Esophagus squamous epithelium (tissue), 5 donors: ENCODE data around the gene IGSF5. TPM values are rescaled to one million over a fixed set of nuclear protein-coding genes. Genes with fewer than 3 reads are reported as not detected.
"Not testable (repeated sequence)": the region's sequence is repeated elsewhere in the genome, so short reads cannot be mapped to it uniquely, and the experiment has no call there.

Experiments
- DNase-seq: peaks from one replicate; lab custom pipeline; 2025; lab: John Stamatoyannopoulos, UW
- H3K27ac ChIP-seq, 4 donors: fragments of 200-600 bp; sonication (generic); one replicate each; pipeline ENCODE4 v1.5.1; 2016 to 2019; ENCODE audit warnings: mild to moderate bottlenecking in 1 of 4
- H3K27me3 ChIP-seq, 4 donors: fragments of 200-600 bp; sonication (generic); 1 replicate in 3 of 4; 2 replicates in 1 of 4; pipeline versions ENCODE4 v1.5.1 to v1.6.0; 2017 to 2021; ENCODE audit warnings: antibody characterized with exemption in 1 of 4
- H3K36me3 ChIP-seq, 3 donors: fragments of 200-600 bp; sonication (generic); one replicate each; pipeline ENCODE4 v1.5.1; 2016 to 2019
- H3K4me1 ChIP-seq, 3 donors: fragments of 200-600 bp; sonication (generic); one replicate each; pipeline ENCODE4 v1.5.1; 2017 to 2019
- H3K4me3 ChIP-seq, 4 donors: fragments of 200-600 bp; sonication (generic); 1 replicate in 3 of 4; 2 replicates in 1 of 4; pipeline ENCODE4 v1.5.1; 2016 to 2019; ENCODE audit warnings: mild to moderate bottlenecking in 2 of 4, moderate library complexity in 1 of 4
- H3K9me3 ChIP-seq, 3 donors: fragments of 200-600 bp; sonication (generic); one replicate each; pipeline ENCODE4 v1.5.1; 2016 to 2019
- POLR2A ChIP-seq, 4 donors: fragments of 450-650 bp; IDR thresholded peaks; one replicate each; pipeline ENCODE4 v1.6.1; 2017; ENCODE audit warnings: antibody characterized with exemption in 4 of 4, mild to moderate bottlenecking in 4 of 4, moderate library complexity in 3 of 4
- WGBS, 2 donors: methylation state at CpG; one replicate each; pipeline ENCODE4 v1.1.5; 2018; 5-methylcytosine and 5-hydroxymethylcytosine counted together
- intact Hi-C: fragments of 100-400 bp; cut with DNase I; formaldehyde crosslinking; loops from one replicate; pipeline ENCODE4 v1.15.0; 2022
- total RNA-seq, 4 donors: library from RNA; depleted of rRNA; stranded (reverse); fragments of >200 nt; gene quantifications; one replicate each; pipeline ENCODE4 v1.1.0, GENCODE V29; 2016
- TF ChIP-seq, protein P1 (sequence below), 6 experiments: fragments of 450-650 bp in 4 of 6; fragments of 200-600 bp in 2 of 6; sonication (generic) in 2 of 6; IDR thresholded peaks; one replicate each; pipeline ENCODE4 v1.5.1; 2016 to 2019; ENCODE audit warnings: antibody characterized with exemption in 6 of 6, mild to moderate bottlenecking in 4 of 6, moderate library complexity in 4 of 6
- donor health status: DM: yes; HTN: yes; CAD: no.

Gene IGSF5
- total RNA-seq = under 1 TPM in 1 of 4 donors, not detected in 3; 0.12 TPM

DNA sequence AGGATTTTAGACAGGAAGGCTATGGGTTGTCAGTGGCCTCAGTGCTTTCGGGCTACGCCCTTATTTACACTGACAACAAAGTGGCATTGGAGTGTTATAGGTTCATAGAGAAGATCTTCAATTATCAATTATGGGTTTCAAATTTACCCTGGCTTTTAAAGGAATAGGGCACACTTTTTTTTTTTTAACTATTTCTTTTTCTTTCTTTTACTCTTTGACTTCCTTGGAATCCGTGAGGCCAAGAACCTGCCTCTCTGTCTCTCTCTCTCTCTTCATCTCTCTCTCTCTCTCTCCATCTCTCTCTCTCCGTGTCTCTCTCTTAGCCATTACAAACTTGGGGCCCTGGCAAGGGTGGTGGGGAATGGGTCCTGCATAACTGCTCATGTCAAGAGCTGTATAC lies at the start of gene IGSF5:
IGSF5 (plus strand) TSS at position 301 of the 400 bp plus-strand sequence. CDS start 327 bp downstream, outside the sequence.
- intact Hi-C loops, H3K27ac ChIP-seq, H3K36me3 ChIP-seq, H3K9me3 ChIP-seq, H3K4me1 ChIP-seq, H3K4me3 ChIP-seq, H3K27me3 ChIP-seq, DNase-seq: not testable (repeated sequence)
- 67 to 81% methylated on average over 3 to 4 of the region's 4 CpGs for WGBS, 2 donors

DNA sequence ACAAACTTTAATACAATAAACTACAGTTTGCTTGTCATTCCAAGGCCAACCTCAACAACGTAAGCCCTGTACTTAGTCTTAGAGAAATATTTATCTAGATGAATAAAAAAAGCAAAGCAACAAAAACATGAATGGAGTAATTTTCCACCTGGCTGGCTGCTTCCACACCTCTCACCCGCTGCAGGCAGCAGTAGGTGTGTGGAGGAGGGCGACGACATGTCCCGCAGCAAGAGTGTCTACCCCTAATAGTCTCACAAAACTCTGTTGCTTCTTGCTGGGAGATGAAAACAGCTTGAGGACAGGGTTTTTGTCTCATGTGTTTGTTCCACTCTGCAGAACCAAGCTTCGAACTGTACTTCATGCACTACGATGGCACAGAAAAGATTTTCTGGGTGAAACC lies 48.8 kb upstream of the IGSF5 start:
- H3K27ac ChIP-seq = no peak overlapping the region
- H3K27me3 ChIP-seq = peaks cover 0 to 14% (median 0%) of the 10 kb centered on the region in 4 donors
- no peak for DNase-seq
- intact Hi-C loops = no loop called here
- no peaks in the 10 kb centered on the region for H3K9me3 ChIP-seq
- no peaks in the 10 kb centered on the region for H3K4me1 ChIP-seq
- no peaks in the 10 kb centered on the region for H3K36me3 ChIP-seq
- 65 to 74% methylated on average over 6 to 7 of the region's 7 CpGs for WGBS, 2 donors
- no peak for TF ChIP-seq POLR2A (IDR thresholded peaks at IDR 0.05)
- TF ChIP-seq, protein P1, sequence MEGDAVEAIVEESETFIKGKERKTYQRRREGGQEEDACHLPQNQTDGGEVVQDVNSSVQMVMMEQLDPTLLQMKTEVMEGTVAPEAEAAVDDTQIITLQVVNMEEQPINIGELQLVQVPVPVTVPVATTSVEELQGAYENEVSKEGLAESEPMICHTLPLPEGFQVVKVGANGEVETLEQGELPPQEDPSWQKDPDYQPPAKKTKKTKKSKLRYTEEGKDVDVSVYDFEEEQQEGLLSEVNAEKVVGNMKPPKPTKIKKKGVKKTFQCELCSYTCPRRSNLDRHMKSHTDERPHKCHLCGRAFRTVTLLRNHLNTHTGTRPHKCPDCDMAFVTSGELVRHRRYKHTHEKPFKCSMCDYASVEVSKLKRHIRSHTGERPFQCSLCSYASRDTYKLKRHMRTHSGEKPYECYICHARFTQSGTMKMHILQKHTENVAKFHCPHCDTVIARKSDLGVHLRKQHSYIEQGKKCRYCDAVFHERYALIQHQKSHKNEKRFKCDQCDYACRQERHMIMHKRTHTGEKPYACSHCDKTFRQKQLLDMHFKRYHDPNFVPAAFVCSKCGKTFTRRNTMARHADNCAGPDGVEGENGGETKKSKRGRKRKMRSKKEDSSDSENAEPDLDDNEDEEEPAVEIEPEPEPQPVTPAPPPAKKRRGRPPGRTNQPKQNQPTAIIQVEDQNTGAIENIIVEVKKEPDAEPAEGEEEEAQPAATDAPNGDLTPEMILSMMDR (IDR thresholded peaks at IDR 0.05) = no peak
- H3K4me3 ChIP-seq = no peak overlapping the region

DNA sequence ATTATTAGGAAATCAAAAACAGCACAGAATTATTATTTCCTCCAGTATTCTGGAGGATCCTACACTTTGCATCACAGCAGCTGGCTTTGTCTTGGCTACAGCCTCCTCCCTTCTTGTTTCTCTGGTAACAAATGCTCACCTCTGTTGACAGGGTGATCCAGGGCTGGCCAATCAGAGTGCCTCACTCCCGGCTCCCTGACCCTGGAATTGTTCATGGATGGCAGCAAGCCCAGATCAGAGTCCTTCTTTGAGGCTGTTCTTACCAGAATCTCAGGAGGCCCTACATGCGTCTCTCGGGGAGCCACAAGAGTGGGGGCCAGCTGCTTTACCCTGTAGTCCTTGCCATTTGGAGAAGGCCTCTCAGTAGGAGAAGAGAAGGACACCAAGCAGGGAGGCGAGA lies 48.4 kb upstream of the IGSF5 start:
- Histone ChIP-seq H3K27me3 (peaks cover 0 to 14% (median 0%) of the 10 kb centered on the region in 4 donors), H3K4me1 (no peaks in the 10 kb centered on the region), H3K36me3 (no peaks in the 10 kb centered on the region), H3K4me3 (no peak overlapping the region), H3K27ac (no peak overlapping the region), H3K9me3 (no peaks in the 10 kb centered on the region)
- 34 to 100% methylated on average over 1 to 2 of the region's 4 CpGs for WGBS, 2 donors
- TF ChIP-seq POLR2A (IDR thresholded peaks at IDR 0.05) = no peak
- TF ChIP-seq, protein P1 (IDR thresholded peaks at IDR 0.05) = no peak
- intact Hi-C loops = no loop called here
- no peak for DNase-seq

DNA sequence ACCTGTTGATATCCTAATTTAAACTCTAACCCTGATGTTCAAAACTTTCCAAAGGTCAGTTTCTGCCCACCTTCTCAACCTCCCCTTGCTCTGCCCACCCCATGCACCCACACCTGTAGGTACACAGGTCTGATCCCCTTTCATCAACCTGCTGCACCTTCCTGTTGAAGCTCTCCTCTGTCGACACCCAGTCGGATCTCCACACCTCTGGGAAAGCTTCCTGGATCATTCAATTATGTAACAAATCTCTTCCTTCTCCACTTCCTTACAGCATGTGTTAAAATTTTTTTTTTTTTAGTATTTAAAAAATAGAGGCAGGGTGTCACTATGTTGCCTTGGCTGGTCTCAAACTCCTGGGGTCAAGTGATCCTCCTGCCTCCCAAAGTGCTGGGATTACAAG lies 44.7 kb upstream of the IGSF5 start:
- H3K4me1 ChIP-seq = no peaks in the 10 kb centered on the region
- WGBS, 2 donors = 69 to 86% methylated on average over 2 of the region's 2 CpGs
- peaks cover 0 to 19% (median 0%) of the 10 kb centered on the region in 4 donors for H3K27me3 ChIP-seq
- TF ChIP-seq, protein P1 (IDR thresholded peaks at IDR 0.05) = no peak
- TF ChIP-seq POLR2A (IDR thresholded peaks at IDR 0.05) = no peak
- DNase-seq = no peak
- no peak overlapping the region for H3K27ac ChIP-seq
- no peaks in the 10 kb centered on the region for H3K9me3 ChIP-seq
- intact Hi-C loops = no loop called here
- H3K4me3 ChIP-seq = no peak overlapping the region
- no peaks in the 10 kb centered on the region for H3K36me3 ChIP-seq

DNA sequence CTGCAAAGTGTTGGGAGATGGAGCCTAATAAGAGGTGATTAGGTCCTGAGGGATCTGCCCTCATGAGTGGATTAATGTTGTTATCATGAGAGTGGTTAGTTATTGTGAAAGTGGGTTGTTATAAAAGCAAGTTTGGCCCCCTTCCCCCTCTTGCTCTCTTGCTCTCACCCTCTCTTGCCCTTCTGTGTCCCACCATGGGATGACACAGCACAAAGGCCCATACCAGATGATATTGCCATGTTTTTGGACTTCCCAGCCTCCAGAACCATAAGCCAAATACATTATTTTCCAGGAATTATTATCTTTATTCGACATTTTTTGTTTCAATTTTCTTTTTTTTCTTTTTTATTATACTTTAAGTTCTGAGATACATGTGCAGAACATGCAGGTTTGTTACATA lies 41.4 kb upstream of the IGSF5 start:
- Histone ChIP-seq H3K4me1 (no peaks in the 10 kb centered on the region), H3K9me3 (no peaks in the 10 kb centered on the region), H3K36me3 (no peaks in the 10 kb centered on the region), H3K27ac (no peak overlapping the region), H3K4me3 (no peak overlapping the region), H3K27me3 (peaks cover 0 to 19% (median 0%) of the 10 kb centered on the region in 4 donors)
- TF ChIP-seq POLR2A (IDR thresholded peaks at IDR 0.05) = no peak
- TF ChIP-seq, protein P1 (IDR thresholded peaks at IDR 0.05) = no peak
- no peak for DNase-seq
- 56 to 58% methylated on average over 1 of the region's 1 CpG for WGBS, 2 donors
- intact Hi-C loops = no loop called here

DNA sequence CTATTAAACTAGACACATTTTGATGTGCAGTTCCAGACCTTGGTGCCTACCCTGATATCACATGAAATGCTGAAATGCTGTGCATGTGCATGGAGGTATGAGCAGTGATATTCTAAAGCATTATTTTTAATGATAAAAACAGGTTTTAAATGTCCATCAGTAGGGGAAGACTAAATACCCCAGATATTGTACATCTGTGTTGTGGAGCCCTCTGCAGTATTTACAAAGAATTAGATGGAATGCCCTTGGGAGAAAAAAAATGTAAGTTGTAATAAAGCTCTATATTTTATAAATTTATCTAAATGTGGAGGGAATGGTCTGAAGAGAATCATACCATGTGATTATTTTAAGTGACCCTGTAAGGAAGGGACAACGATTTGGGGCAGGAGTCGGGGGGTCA lies 39.1 kb upstream of the IGSF5 start:
- Histone ChIP-seq H3K36me3 (no peaks in the 10 kb centered on the region), H3K4me1 (no peaks in the 10 kb centered on the region), H3K27ac (no peak overlapping the region), H3K9me3 (no peaks in the 10 kb centered on the region), H3K4me3 (no peak overlapping the region), H3K27me3 (peaks cover 0 to 4% (median 0%) of the 10 kb centered on the region in 4 donors)
- intact Hi-C loops = no loop called here
- no peak for DNase-seq
- 66 to 71% methylated on average over 2 of the region's 2 CpGs for WGBS, 2 donors
- TF ChIP-seq, protein P1 (IDR thresholded peaks at IDR 0.05) = no peak
- TF ChIP-seq POLR2A (IDR thresholded peaks at IDR 0.05) = no peak
